ENCODE results near the gene GRM7. TPM values are rescaled to one million over a fixed set of nuclear protein-coding genes. Genes with fewer than 3 reads are reported as not detected.

The GRM7 gene
- total RNA-seq, 1 donor from 2014 or later: 0.80 TPM

GRCh38 chr3:7618606-7619005 is 757.7 kb downstream of the GRM7 start:
- Histone ChIP-seq H3K27me3 (no peaks in the 10 kb centered on the region), H3F3A (ENCODE audit: low read depth) (no peaks in the 10 kb centered on the region), H3K9me3 (ENCODE audit: low read depth) (no peaks in the 10 kb centered on the region), H3K4me3 (no peak overlapping the region), H3K4me2 (no peak overlapping the region), H3K4me1 (no peaks in the 10 kb centered on the region), H3K27ac (no peak overlapping the region), H3K9ac (no peak overlapping the region), H4K20me1 (ENCODE audit: low read depth) (no peaks in the 10 kb centered on the region), H2AFZ (replicated peaks) (no peak overlapping the region), H3K36me3 (no peaks in the 10 kb centered on the region), H3K79me2 (ENCODE audit: low read depth) (no peaks in the 10 kb centered on the region)
- DNase-seq (ENCODE audit: low spot score): no peak
- Mint-ChIP-seq H3K27ac (no peak overlapping the region), H3K4me3 (no peak overlapping the region), H3K4me1 (no peaks in the 10 kb centered on the region), H3K27me3 (ENCODE audit: insufficient read depth, low read depth) (peaks cover 2% of the 10 kb centered on the region), H3K9me3 (no peaks in the 10 kb centered on the region), H3K36me3 (no peaks in the 10 kb centered on the region)
- TF ChIP-seq, protein P1, sequence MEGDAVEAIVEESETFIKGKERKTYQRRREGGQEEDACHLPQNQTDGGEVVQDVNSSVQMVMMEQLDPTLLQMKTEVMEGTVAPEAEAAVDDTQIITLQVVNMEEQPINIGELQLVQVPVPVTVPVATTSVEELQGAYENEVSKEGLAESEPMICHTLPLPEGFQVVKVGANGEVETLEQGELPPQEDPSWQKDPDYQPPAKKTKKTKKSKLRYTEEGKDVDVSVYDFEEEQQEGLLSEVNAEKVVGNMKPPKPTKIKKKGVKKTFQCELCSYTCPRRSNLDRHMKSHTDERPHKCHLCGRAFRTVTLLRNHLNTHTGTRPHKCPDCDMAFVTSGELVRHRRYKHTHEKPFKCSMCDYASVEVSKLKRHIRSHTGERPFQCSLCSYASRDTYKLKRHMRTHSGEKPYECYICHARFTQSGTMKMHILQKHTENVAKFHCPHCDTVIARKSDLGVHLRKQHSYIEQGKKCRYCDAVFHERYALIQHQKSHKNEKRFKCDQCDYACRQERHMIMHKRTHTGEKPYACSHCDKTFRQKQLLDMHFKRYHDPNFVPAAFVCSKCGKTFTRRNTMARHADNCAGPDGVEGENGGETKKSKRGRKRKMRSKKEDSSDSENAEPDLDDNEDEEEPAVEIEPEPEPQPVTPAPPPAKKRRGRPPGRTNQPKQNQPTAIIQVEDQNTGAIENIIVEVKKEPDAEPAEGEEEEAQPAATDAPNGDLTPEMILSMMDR (IDR thresholded peaks at IDR 0.05): no peak
- TF ChIP-seq EZH2 (IDR thresholded peaks at IDR 0.05) (no peak), EZH2phosphoT487 (IDR thresholded peaks at IDR 0.05) (no peak)

- Mint-ChIP-seq H3K36me3 (no peaks in the 10 kb centered on the region), H3K27me3 (ENCODE audit: insufficient read depth, low read depth) (peaks cover 2% of the 10 kb centered on the region), H3K4me3 (no peak overlapping the region), H3K9me3 (no peaks in the 10 kb centered on the region), H3K4me1 (no peaks in the 10 kb centered on the region), H3K27ac (no peak overlapping the region)
- Histone ChIP-seq H3K36me3 (no peaks in the 10 kb centered on the region), H3F3A (ENCODE audit: low read depth) (no peaks in the 10 kb centered on the region), H3K9me3 (ENCODE audit: low read depth) (no peaks in the 10 kb centered on the region), H4K20me1 (ENCODE audit: low read depth) (no peaks in the 10 kb centered on the region), H3K9ac (no peak overlapping the region), H3K4me1 (no peaks in the 10 kb centered on the region), H3K79me2 (ENCODE audit: low read depth) (no peaks in the 10 kb centered on the region), H3K27me3 (no peaks in the 10 kb centered on the region), H3K4me3 (no peak overlapping the region), H3K27ac (no peak overlapping the region), H2AFZ (replicated peaks) (no peak overlapping the region), H3K4me2 (no peak overlapping the region)
- no peak for TF ChIP-seq EZH2 (IDR thresholded peaks at IDR 0.05)
- TF ChIP-seq, protein P1 (IDR thresholded peaks at IDR 0.05): no peak
- no peak for TF ChIP-seq EZH2phosphoT487 (IDR thresholded peaks at IDR 0.05)
- DNase-seq (ENCODE audit: low spot score): no peak
These were observed 759.5 kb downstream of the GRM7 start for GRCh38 chr3:7620401-7620800.

- no peaks in the 10 kb centered on the region for H3K27me3 ChIP-seq
- no peak overlapping the region for H2AFZ ChIP-seq (replicated peaks)
- no peaks in the 10 kb centered on the region for H4K20me1 ChIP-seq (ENCODE audit: low read depth)
- Mint-ChIP-seq H3K36me3 (no peaks in the 10 kb centered on the region), H3K4me1 (no peaks in the 10 kb centered on the region), H3K4me3 (no peak overlapping the region), H3K27me3 (ENCODE audit: insufficient read depth, low read depth) (peaks cover 2% of the 10 kb centered on the region), H3K9me3 (no peaks in the 10 kb centered on the region), H3K27ac (no peak overlapping the region)
- H3K36me3 ChIP-seq: no peaks in the 10 kb centered on the region
- H3K4me1 ChIP-seq: no peaks in the 10 kb centered on the region
- no peak for DNase-seq (ENCODE audit: low spot score)
- no peaks in the 10 kb centered on the region for H3K79me2 ChIP-seq (ENCODE audit: low read depth)
- H3K9ac ChIP-seq: no peak overlapping the region
- no peak overlapping the region for H3K4me2 ChIP-seq
- no peak overlapping the region for H3K27ac ChIP-seq
- H3K9me3 ChIP-seq (ENCODE audit: low read depth): no peaks in the 10 kb centered on the region
- H3K4me3 ChIP-seq: no peak overlapping the region
- no peaks in the 10 kb centered on the region for H3F3A ChIP-seq (ENCODE audit: low read depth)
- TF ChIP-seq, protein P1 (IDR thresholded peaks at IDR 0.05): no peak
- TF ChIP-seq EZH2 (IDR thresholded peaks at IDR 0.05): no peak
- TF ChIP-seq EZH2phosphoT487 (IDR thresholded peaks at IDR 0.05): no peak
These were observed 760.2 kb downstream of the GRM7 start for GRCh38 chr3:7621046-7621630.

Measured in neural progenitor cell (in vitro differentiated cells).